ENCODE data around the gene NUDT1. TPM values are rescaled to one million over a fixed set of nuclear protein-coding genes. Genes with fewer than 3 reads are reported as not detected.

The NUDT1 gene
- total RNA-seq, 1 donor from 2014 or later = 12.0 TPM

GRCh38 chr7:2232766-2233520 is 9.1 kb upstream of the NUDT1 start, which contains the start of gene MAD1L1:
TSS of gene MAD1L1 (minus strand) at chr7:2232945. CDS start at chr7:2230133, 2,812 bp downstream.
- DNase-seq (ENCODE audit: low read depth) (peak; percentile 76), FAIRE-seq (no peak)
- Mint-ChIP-seq H3K9me3 (ENCODE audit: unreplicated experiment) (no peaks in the 10 kb centered on the region), H3K27ac (ENCODE audit: unreplicated experiment) (peak within 1 kb of the TSS; percentile 66), H3K27me3 (ENCODE audit: low read depth, unreplicated experiment) (no peaks in the 10 kb centered on the region), H3K36me3 (ENCODE audit: low read depth, unreplicated experiment) (peaks cover 26% of the 10 kb centered on the region), H3K4me1 (ENCODE audit: low read depth, unreplicated experiment) (peaks cover 14% of the 10 kb centered on the region), H3K4me3 (ENCODE audit: unreplicated experiment) (peak within 1 kb of the TSS; percentile 93)
- no peaks in the 10 kb centered on the region for H3K27me3 ChIP-seq (ENCODE audit: insufficient read depth, low read length)
- peaks cover 19% of the 10 kb centered on the region for H3K36me3 ChIP-seq (ENCODE audit: insufficient read depth, low read length)
- H3K4me3 ChIP-seq (ENCODE audit: insufficient read depth, low read depth, low read length) = peak within 1 kb of the TSS; percentile 70
- H3K9me3 ChIP-seq (ENCODE audit: insufficient read depth, low read depth, low read length) = no peaks in the 10 kb centered on the region
- H4K20me1 ChIP-seq (ENCODE audit: insufficient read depth, low read length) = peaks cover 36% of the 10 kb centered on the region
- TF ChIP-seq EZH2 (IDR thresholded peaks at IDR 0.05; ENCODE audit: insufficient read depth, low read length) = no peak
- TF ChIP-seq CTCF (IDR thresholded peaks at IDR 0.05; ENCODE audit: insufficient read depth, low read depth, low read length) = no peak
- peaks cover 48% of the 10 kb centered on the region for H3K79me2 ChIP-seq (ENCODE audit: insufficient read depth, low read length)
- peaks cover 34% of the 10 kb centered on the region for H3K4me1 ChIP-seq (ENCODE audit: insufficient read depth, low read length)
- H3K4me2 ChIP-seq (ENCODE audit: low read length) = peak within 1 kb of the TSS; percentile 85
- peak within 1 kb of the TSS; percentile 61 for H3K27ac ChIP-seq (ENCODE audit: low read depth, low read length)
- H2AFZ ChIP-seq (ENCODE audit: low read depth, low read length) = peak within 1 kb of the TSS; percentile 78
- peak within 1 kb of the TSS; percentile 89 for H3K9ac ChIP-seq (ENCODE audit: low read length)

DNA sequence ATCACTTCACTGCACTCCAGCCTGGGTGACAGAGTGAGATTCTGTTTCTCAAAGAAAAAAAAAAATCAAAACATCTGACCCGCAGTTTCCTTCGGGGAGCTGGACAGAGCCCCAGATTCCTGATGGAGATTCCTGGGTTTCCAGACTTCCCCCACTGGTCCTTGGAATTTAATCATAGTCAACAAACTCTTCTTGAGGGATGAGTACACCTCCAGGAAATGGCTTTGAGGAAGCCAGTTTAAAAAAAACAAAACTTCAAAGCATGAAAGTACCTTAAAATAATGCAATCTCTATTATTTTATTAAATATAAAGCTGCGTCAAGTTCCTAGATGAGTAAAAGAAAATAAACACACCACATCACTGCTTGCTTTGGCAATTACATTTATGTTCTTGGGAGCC is 8.1 kb upstream of the NUDT1 start:
- Histone ChIP-seq H3K79me2 (ENCODE audit: insufficient read depth, low read length) (peaks cover 46% of the 10 kb centered on the region), H2AFZ (ENCODE audit: low read depth, low read length) (no peak overlapping the region), H3K9me3 (ENCODE audit: insufficient read depth, low read depth, low read length) (no peaks in the 10 kb centered on the region), H3K36me3 (ENCODE audit: insufficient read depth, low read length) (peaks cover 22% of the 10 kb centered on the region), H3K4me3 (ENCODE audit: insufficient read depth, low read depth, low read length) (no peak overlapping the region), H3K27me3 (ENCODE audit: insufficient read depth, low read length) (no peaks in the 10 kb centered on the region), H3K27ac (ENCODE audit: low read depth, low read length) (peak overlapping the region; percentile 61), H3K4me2 (ENCODE audit: low read length) (peak overlapping the region; percentile 85), H4K20me1 (ENCODE audit: insufficient read depth, low read length) (peaks cover 32% of the 10 kb centered on the region), H3K9ac (ENCODE audit: low read length) (peak overlapping the region; percentile 89), H3K4me1 (ENCODE audit: insufficient read depth, low read length) (peaks cover 34% of the 10 kb centered on the region)
- DNase-seq (ENCODE audit: low read depth) = peak; percentile 63
- Mint-ChIP-seq H3K27me3 (ENCODE audit: low read depth, unreplicated experiment) (no peaks in the 10 kb centered on the region), H3K36me3 (ENCODE audit: low read depth, unreplicated experiment) (peaks cover 21% of the 10 kb centered on the region), H3K4me1 (ENCODE audit: low read depth, unreplicated experiment) (peaks cover 14% of the 10 kb centered on the region), H3K4me3 (ENCODE audit: unreplicated experiment) (peak overlapping the region; percentile 16), H3K9me3 (ENCODE audit: unreplicated experiment) (no peaks in the 10 kb centered on the region), H3K27ac (ENCODE audit: unreplicated experiment) (no peak overlapping the region)
- TF ChIP-seq EZH2 (IDR thresholded peaks at IDR 0.05; ENCODE audit: insufficient read depth, low read length) (no peak), CTCF (IDR thresholded peaks at IDR 0.05; ENCODE audit: insufficient read depth, low read depth, low read length) (no peak)
- FAIRE-seq = no peak

- Histone ChIP-seq H3K79me2 (ENCODE audit: insufficient read depth, low read length) (peaks cover 45% of the 10 kb centered on the region), H3K4me3 (ENCODE audit: insufficient read depth, low read depth, low read length) (no peak overlapping the region), H3K27ac (ENCODE audit: low read depth, low read length) (no peak overlapping the region), H3K4me1 (ENCODE audit: insufficient read depth, low read length) (peaks cover 28% of the 10 kb centered on the region), H2AFZ (ENCODE audit: low read depth, low read length) (no peak overlapping the region), H3K27me3 (ENCODE audit: insufficient read depth, low read length) (no peaks in the 10 kb centered on the region), H3K4me2 (ENCODE audit: low read length) (no peak overlapping the region), H4K20me1 (ENCODE audit: insufficient read depth, low read length) (peaks cover 27% of the 10 kb centered on the region), H3K9me3 (ENCODE audit: insufficient read depth, low read depth, low read length) (no peaks in the 10 kb centered on the region), H3K36me3 (ENCODE audit: insufficient read depth, low read length) (peaks cover 22% of the 10 kb centered on the region), H3K9ac (ENCODE audit: low read length) (no peak overlapping the region)
- H3K27ac Mint-ChIP-seq (ENCODE audit: unreplicated experiment) = peak overlapping the region; percentile 59
- no peak overlapping the region for H3K4me3 Mint-ChIP-seq (ENCODE audit: unreplicated experiment)
- FAIRE-seq (no peak), DNase-seq (ENCODE audit: low read depth) (no peak)
- H3K9me3 Mint-ChIP-seq (ENCODE audit: unreplicated experiment) = no peaks in the 10 kb centered on the region
- peaks cover 15% of the 10 kb centered on the region for H3K36me3 Mint-ChIP-seq (ENCODE audit: low read depth, unreplicated experiment)
- H3K4me1 Mint-ChIP-seq (ENCODE audit: low read depth, unreplicated experiment) = peaks cover 10% of the 10 kb centered on the region
- H3K27me3 Mint-ChIP-seq (ENCODE audit: low read depth, unreplicated experiment) = no peaks in the 10 kb centered on the region
- TF ChIP-seq EZH2 (IDR thresholded peaks at IDR 0.05; ENCODE audit: insufficient read depth, low read length) (no peak), CTCF (IDR thresholded peaks at IDR 0.05; ENCODE audit: insufficient read depth, low read depth, low read length) (no peak)
Observed at GRCh38 chr7:2237109-2237602, 4.9 kb upstream of the NUDT1 start.

All from astrocyte (in vitro differentiated cells and primary cell).